Subcutaneous abdominal adipose tissue (tissue), 5 donors: ENCODE results near the gene PLXDC2.

Experiments
- H3K27ac ChIP-seq: one replicate; pipeline ENCODE4 v1.7.0; 2013; ENCODE audit warnings: low read depth, mild to moderate bottlenecking, inconsistent platforms, low read length, moderate library complexity
- H3K27me3 ChIP-seq, 5 donors: one replicate each; pipeline ENCODE4 v1.7.0; 2013; ENCODE audit warnings: low read length in 5 of 5, inconsistent platforms in 1 of 5; ENCODE audit not compliant: control insufficient read depth in 5 of 5, insufficient read depth in 4 of 5
- H3K36me3 ChIP-seq, 5 donors: one replicate each; pipeline ENCODE4 v1.7.0; 2013; ENCODE audit warnings: low read length in 5 of 5; ENCODE audit not compliant: control insufficient read depth in 5 of 5, insufficient read depth in 5 of 5
- H3K4me1 ChIP-seq, 5 donors: one replicate each; pipeline ENCODE4 v1.7.0; 2013; ENCODE audit warnings: low read length in 5 of 5, mild to moderate bottlenecking in 3 of 5, moderate library complexity in 1 of 5; ENCODE audit not compliant: control insufficient read depth in 5 of 5, insufficient read depth in 5 of 5
- H3K4me3 ChIP-seq, 5 donors: one replicate each; pipeline ENCODE4 v1.7.0; 2013; ENCODE audit warnings: low read length in 5 of 5, low read depth in 1 of 5
- H3K9ac ChIP-seq, 5 donors: one replicate each; pipeline ENCODE4 v1.7.0; 2013; ENCODE audit warnings: low read length in 5 of 5, mild to moderate bottlenecking in 4 of 5, moderate library complexity in 3 of 5
- H3K9me3 ChIP-seq, 5 donors: one replicate each; pipeline ENCODE4 v1.7.0; 2013; ENCODE audit warnings: low read length in 5 of 5; ENCODE audit not compliant: control insufficient read depth in 5 of 5
- donor health status: healthy.
- donor health status: healthy.
- donor health status: healthy.
- donor health status: healthy.
- donor health status: healthy.

The PLXDC2 gene

GRCh38 chr10:19918794-19919193 is 102.6 kb downstream of the PLXDC2 start:
- Histone ChIP-seq H3K4me3 (no peak overlapping the region), H3K9me3 (peaks cover 0 to 3% (median 0%) of the 10 kb centered on the region in 5 donors), H3K36me3 (no peaks in the 10 kb centered on the region), H3K27me3 (no peaks in the 10 kb centered on the region), H3K4me1 (peaks cover 0 to 29% (median 23%) of the 10 kb centered on the region in 5 donors), H3K9ac (no peak overlapping the region), H3K27ac (no peak overlapping the region)

GRCh38 chr10:19919671-19920070 is 103.4 kb downstream of the PLXDC2 start:
- Histone ChIP-seq H3K9ac (no peak overlapping the region), H3K27me3 (no peaks in the 10 kb centered on the region), H3K36me3 (no peaks in the 10 kb centered on the region), H3K9me3 (peaks cover 0 to under 1% (median 0%) of the 10 kb centered on the region in 5 donors), H3K4me3 (no peak overlapping the region), H3K27ac (no peak overlapping the region), H3K4me1 (peaks cover 0 to 29% (median 23%) of the 10 kb centered on the region in 5 donors)

GRCh38 chr10:19920075-19920726 is 104.0 kb downstream of the PLXDC2 start:
- Histone ChIP-seq H3K4me1 (peaks cover 0 to 34% (median 23%) of the 10 kb centered on the region in 5 donors), H3K27ac (no peak overlapping the region), H3K9me3 (no peaks in the 10 kb centered on the region), H3K36me3 (no peaks in the 10 kb centered on the region), H3K9ac (no peak overlapping the region), H3K27me3 (no peaks in the 10 kb centered on the region), H3K4me3 (no peak overlapping the region)

GRCh38 chr10:19921300-19922140 is 105.3 kb downstream of the PLXDC2 start:
- Histone ChIP-seq H3K27ac (peak overlapping the region; percentile 80), H3K9me3 (no peaks in the 10 kb centered on the region), H3K4me3 (peak overlapping the region in 1 of 5 donors; percentile 27), H3K27me3 (no peaks in the 10 kb centered on the region), H3K9ac (no peak overlapping the region), H3K36me3 (no peaks in the 10 kb centered on the region), H3K4me1 (peaks cover 0 to 36% (median 23%) of the 10 kb centered on the region in 5 donors)

- Histone ChIP-seq H3K9ac (peak overlapping the region in 1 of 5 donors; percentile 33), H3K27ac (peak overlapping the region; percentile 80), H3K36me3 (no peaks in the 10 kb centered on the region), H3K4me3 (peak overlapping the region in 1 of 5 donors; percentile 27), H3K4me1 (peaks cover 0 to 36% (median 23%) of the 10 kb centered on the region in 5 donors), H3K27me3 (no peaks in the 10 kb centered on the region), H3K9me3 (no peaks in the 10 kb centered on the region)
These were observed 106.2 kb downstream of the PLXDC2 start for GRCh38 chr10:19922236-19922963.

- H3K27me3 ChIP-seq = no peaks in the 10 kb centered on the region
These were observed 108.8 kb downstream of the PLXDC2 start for GRCh38 chr10:19925064-19925463.

GRCh38 chr10:19928936-19929335 is 112.7 kb downstream of the PLXDC2 start:
- no peaks in the 10 kb centered on the region for H3K36me3 ChIP-seq
- no peak overlapping the region for H3K9ac ChIP-seq
- H3K27me3 ChIP-seq = no peaks in the 10 kb centered on the region
- peaks cover 4 to 36% (median 23%) of the 10 kb centered on the region in 5 donors for H3K4me1 ChIP-seq
- no peaks in the 10 kb centered on the region for H3K9me3 ChIP-seq
- H3K27ac ChIP-seq = no peak overlapping the region
- H3K4me3 ChIP-seq = no peak overlapping the region

More at GRCh38 chr10:19925064-19925463, 108.8 kb downstream of the PLXDC2 start:
- Histone ChIP-seq H3K36me3 (no peaks in the 10 kb centered on the region), H3K4me1 (peaks cover 0 to 35% (median 28%) of the 10 kb centered on the region in 5 donors), H3K4me3 (no peak overlapping the region), H3K9ac (no peak overlapping the region), H3K9me3 (no peaks in the 10 kb centered on the region), H3K27ac (no peak overlapping the region)

GRCh38 chr10:19929506-19930140 is 113.4 kb downstream of the PLXDC2 start:
- Histone ChIP-seq H3K4me3 (no peak overlapping the region), H3K9me3 (no peaks in the 10 kb centered on the region), H3K27me3 (no peaks in the 10 kb centered on the region), H3K36me3 (no peaks in the 10 kb centered on the region), H3K27ac (peak overlapping the region; percentile 15), H3K9ac (no peak overlapping the region), H3K4me1 (peaks cover 4 to 36% (median 23%) of the 10 kb centered on the region in 5 donors)

GRCh38 chr10:19930936-19931893 is 115.0 kb downstream of the PLXDC2 start:
- H3K36me3 ChIP-seq = no peaks in the 10 kb centered on the region
- peak overlapping the region in 1 of 5 donors; percentile 12 for H3K4me3 ChIP-seq
- H3K27me3 ChIP-seq = no peaks in the 10 kb centered on the region
- H3K9ac ChIP-seq = peak overlapping the region in 2 of 5 donors; percentile 14 to 18
- H3K27ac ChIP-seq = peak overlapping the region; percentile 52
- peaks cover 4 to 33% (median 22%) of the 10 kb centered on the region in 5 donors for H3K4me1 ChIP-seq
- H3K9me3 ChIP-seq = no peaks in the 10 kb centered on the region
